Kidney epithelial cell (primary cell): Measurements from ENCODE around the gene HSPA6. TPM values are rescaled to one million over a fixed set of nuclear protein-coding genes. Genes with fewer than 3 reads are reported as not detected.

ENCODE experiments used
- DNase-seq: peaks from one replicate; pipeline ENCODE4 v3.0.0-alpha.2; 2010; ENCODE audit warnings: low read depth
- H3K27me3 ChIP-seq: 2 replicates; pipeline ENCODE4 v1.6.0; 2011; ENCODE audit warnings: low read length; ENCODE audit not compliant: control insufficient read depth, insufficient read depth
- H3K36me3 ChIP-seq: 2 replicates; pipeline ENCODE4 v1.5.1; 2011; ENCODE audit warnings: low read length; ENCODE audit not compliant: control insufficient read depth, insufficient read depth
- H3K4me3 ChIP-seq: 2 replicates; pipeline ENCODE4 v1.5.1; 2011; ENCODE audit warnings: low read depth, mild to moderate bottlenecking, control low read depth, low read length
- CTCF ChIP-seq: IDR thresholded peaks from 2 replicates; pipeline ENCODE4 v1.5.1; 2011; ENCODE audit warnings: mild to moderate bottlenecking, moderate library complexity, low read length, control low read depth, inconsistent platforms; ENCODE audit not compliant: insufficient read depth, poor library complexity, severe bottlenecking
- total RNA-seq: library from RNA; depleted of rRNA; stranded (reverse); fragments of >200 nt; gene quantifications from 2 replicates; pipeline ENCODE4 v1.2.3, GENCODE V29; 2015

HSPA6 gene
- total RNA-seq, 1 donor from 2014 or later = 0.84 TPM

DNA sequence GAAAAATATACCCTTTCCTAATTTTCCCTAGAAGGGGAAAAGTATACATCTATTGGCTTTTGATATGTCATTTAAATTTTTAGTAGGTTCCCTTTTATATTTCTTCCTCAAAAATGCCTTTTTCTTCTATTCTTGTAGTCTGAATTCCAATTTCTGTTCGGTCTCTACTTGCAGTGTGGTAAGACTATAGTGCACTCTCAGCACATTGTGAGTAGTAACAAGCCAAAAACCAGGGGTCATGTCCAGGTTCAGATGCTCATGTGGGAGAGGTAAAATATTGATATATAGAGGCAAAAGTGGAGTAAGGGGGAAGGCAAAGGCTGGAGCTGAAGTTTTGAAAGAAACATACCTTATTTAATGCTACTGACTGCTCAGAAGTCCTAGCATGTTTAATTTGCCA lies 23.1 kb upstream of the HSPA6 start:
- no peak overlapping the region for H3K4me3 ChIP-seq
- H3K36me3 ChIP-seq = no peaks in the 10 kb centered on the region
- TF ChIP-seq CTCF = no peak
- peaks cover 8% of the 10 kb centered on the region for H3K27me3 ChIP-seq
- DNase-seq = no peak

DNA sequence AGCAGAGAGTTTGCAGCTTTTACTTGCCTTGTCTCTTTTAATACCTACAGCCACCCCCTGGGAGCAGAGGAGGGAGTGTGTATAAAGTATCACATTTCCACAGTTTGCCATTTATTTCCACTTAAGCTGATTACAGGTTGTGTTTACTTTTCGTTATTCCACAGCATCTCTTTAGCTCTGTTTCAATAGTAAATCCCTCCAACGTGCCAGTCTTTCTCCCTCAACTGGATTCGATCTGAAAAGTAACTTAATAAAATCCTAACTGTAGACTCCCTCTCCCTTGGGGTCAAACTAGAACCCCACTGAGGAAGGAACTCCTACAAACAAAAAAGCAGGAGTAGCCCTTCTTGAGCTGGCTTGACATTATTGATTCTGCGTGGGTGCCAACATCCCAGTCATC lies 22.2 kb upstream of the HSPA6 start:
- Histone ChIP-seq H3K36me3 (no peaks in the 10 kb centered on the region), H3K27me3 (peaks cover 8% of the 10 kb centered on the region), H3K4me3 (no peak overlapping the region)
- no peak for TF ChIP-seq CTCF
- DNase-seq = no peak

GRCh38 chr1:161502641-161503393 lies 21.5 kb upstream of the HSPA6 start:
- no peak overlapping the region for H3K4me3 ChIP-seq
- DNase-seq = no peak

DNA sequence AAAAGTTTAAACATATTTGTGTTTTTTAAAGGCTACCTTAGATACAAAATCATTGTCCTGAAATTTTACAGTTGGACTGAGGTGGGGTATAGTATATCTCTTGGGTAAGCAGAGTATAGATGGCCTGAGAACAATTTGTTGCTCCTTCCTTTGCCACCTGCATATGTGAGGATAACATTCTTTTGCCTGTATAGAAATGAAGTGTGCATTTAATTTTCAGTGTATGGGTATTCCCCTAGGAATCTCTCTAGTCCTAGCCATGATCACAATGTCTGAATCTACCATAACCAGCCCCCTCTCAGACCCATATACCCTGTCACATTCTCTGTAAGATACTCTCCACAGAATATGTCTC lies 21.0 kb upstream of the HSPA6 start:
- Histone ChIP-seq H3K4me3 (no peak overlapping the region), H3K27me3 (peaks cover 8% of the 10 kb centered on the region), H3K36me3 (no peaks in the 10 kb centered on the region)
- no peak for TF ChIP-seq CTCF
- no peak for DNase-seq

More at GRCh38 chr1:161502641-161503393, 21.5 kb upstream of the HSPA6 start:
- H3K36me3 ChIP-seq = no peaks in the 10 kb centered on the region
- H3K27me3 ChIP-seq = peaks cover 8% of the 10 kb centered on the region
- no peak for TF ChIP-seq CTCF

DNA sequence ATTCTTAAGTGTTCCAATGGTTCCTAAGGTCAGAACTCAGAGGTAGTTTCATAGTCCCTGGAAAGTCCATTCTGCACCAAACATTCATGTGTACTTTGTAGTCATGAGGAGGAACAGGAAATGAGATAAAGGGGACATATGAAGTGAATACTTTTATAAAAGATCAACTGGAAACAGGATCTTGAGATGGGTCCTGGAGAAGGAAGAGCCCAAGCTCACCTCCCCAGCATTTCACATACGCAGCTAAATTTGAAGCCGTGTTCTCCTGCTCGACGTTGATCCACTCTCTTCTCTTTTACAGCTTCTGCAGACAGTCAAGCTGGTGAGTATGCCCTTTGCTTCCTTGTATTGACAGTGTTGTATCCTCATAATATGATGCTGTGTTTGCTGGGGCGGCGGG lies 18.7 kb upstream of the HSPA6 start:
- H3K4me3 ChIP-seq = no peak overlapping the region

More for the DNA sequence above, 18.7 kb upstream of the HSPA6 start:
- H3K27me3 ChIP-seq = peaks cover 5% of the 10 kb centered on the region
- no peaks in the 10 kb centered on the region for H3K36me3 ChIP-seq
- DNase-seq = no peak
- TF ChIP-seq CTCF = no peak
